ENCODE results near the gene LIMS2.

Gene LIMS2

DNA sequence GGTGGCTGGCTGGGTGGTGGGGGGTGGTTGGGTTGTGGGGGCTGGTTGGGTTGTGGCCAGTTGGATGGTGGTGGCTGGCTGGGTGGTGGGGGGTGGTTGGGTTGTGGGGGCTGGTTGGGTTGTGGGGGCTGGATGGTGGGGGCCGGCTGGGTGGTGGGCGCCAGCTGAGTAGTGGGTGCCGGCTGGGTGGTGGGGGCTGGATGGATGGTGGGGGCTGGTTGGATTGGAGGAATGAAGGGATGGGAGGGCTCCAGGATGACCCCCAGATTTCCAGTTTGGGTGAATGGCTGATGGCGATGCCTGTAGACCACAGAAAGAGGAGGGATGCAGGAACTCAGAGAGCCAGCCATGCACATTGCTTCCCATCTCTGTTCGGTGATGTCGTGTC is 56.1 kb downstream of the LIMS2 start:
- DNase-seq = no peak

DNA sequence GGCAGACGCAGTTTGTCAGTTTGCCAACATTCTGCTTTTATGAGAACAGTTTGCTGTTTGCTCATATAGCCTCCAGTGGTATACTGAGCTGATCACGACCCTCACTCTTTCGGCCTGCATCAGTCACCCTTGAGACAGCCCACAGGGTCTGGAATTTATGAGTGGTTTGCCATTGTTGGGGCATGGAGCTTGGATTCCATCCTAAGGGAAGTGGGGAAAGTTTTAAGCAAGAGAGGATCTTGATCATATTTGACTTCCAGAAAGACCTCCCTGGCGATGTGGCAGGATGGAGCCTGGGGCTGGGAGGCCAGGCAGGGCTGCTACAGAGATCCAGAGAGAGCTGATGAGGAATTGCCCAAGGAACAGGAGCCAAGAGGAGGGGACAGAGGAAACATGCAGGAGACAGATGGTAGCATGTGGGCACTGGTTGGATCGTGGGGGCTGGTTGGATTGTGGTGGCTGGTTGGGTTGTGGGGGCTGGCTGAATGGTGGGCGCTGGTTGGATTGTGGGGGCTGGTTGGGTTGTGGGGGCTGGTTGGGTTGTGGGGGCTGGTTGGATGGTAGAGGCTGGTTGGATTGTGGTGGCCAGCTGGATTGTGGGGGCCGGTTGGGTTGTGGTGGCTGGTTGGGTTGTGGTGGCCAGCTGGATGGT is 56.7 kb downstream of the LIMS2 start:
- DNase-seq = no peak

DNA sequence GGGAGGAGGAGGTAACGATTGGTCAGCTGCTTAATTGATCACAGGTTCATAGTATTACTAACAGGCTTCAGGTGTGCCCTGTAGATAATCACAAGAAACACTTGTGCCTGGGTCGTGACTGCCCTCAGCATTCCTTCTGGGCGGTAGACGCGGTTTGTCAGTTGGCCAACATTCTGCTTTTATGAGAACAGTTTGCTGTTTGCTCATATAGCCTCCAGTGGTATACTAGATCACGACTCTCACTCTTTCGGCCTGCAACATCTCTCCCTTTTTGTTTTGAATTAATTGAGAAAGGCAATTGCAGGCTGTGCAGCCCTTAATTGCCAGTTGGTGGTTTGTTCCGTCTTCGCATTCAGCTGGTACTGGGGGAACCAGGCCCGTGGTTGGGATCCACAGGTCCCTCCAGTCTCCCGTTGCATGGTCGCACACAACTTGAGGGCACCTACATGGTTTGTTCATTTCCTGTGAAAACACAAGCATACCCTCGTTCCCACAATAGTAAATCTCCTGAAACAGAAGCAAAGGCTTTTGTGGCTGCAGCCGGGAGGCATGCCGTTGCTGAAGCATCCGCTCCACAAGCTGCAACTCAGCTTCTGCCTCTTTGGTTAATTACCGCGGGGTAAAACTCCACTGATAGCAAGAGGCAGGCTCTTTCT is 59.7 kb downstream of the LIMS2 start:
- no peak for DNase-seq

DNA sequence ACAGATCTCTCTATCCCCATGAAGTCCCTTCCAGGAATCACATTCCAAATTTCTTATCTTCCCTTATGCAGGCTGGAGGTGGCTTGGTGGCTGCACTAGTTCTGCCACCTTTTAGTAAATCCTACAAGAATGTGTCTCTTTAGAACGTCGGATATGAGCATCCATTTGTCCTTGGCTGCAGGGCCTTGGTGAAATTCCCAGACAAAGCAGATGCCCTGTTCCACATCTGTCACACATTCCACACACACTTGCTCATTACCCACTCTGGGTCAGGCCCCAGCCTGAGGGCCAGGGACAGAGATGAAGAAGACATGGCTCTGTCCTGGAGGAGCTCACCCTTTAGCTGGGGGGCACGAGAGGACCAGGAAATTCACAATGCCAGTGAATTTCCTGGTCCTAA is 60.6 kb downstream of the LIMS2 start:
- DNase-seq = no peak

DNA sequence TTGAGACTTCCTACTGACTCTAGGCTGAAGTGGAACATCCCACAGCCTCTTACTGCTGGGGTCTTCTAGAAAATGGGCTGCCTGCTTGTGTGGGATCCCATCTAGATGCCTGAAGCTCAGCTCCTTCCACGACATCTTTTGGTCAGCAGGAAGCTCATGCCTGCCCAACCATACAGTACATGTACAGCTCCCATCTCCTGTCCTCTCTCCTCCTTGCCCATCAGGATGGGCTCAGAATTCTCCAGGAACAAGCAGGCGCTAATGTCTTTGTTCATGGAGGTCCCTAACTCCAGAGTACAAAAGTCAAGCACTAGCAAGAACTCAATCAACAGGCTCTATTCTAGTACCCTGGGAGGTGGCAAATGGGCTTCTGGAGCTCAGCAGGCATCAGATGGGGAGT is 61.1 kb downstream of the LIMS2 start:
- no peak for DNase-seq

DNA sequence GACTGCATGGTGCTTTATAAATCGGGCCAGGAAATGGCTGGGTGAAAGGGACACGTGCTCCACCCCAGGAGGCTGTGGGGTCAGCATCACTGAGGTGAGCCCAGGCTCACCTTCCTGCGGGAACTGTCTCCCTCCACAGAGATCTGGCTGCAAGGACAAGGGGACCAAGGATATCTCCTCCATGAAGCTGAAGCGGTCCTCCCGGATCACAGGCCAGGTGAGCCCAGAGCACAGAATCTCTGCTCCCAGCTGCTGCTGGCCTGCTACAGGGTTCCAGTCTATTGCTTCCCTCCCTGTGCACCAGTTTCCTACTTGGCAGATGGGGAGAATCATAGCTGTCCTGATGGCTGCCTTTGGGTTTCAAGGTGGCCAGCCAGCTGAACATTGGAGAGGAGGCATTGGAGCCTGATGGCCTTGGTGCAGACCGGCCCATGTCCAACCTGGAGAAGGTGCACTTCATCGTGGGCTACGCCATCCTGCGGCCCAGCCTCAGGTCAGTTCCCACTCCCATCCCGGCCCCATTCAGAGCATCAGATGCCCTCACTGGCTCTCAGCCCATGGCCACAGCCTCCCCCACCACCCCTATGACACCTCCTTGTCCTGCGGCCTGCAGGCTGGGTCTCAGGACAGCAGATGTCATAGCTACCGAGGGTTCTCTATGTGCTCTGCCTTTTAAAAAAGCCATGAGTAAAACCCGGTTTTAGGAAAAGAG is 63.1 kb downstream of the LIMS2 start:
- DNase-seq = no peak

DNA sequence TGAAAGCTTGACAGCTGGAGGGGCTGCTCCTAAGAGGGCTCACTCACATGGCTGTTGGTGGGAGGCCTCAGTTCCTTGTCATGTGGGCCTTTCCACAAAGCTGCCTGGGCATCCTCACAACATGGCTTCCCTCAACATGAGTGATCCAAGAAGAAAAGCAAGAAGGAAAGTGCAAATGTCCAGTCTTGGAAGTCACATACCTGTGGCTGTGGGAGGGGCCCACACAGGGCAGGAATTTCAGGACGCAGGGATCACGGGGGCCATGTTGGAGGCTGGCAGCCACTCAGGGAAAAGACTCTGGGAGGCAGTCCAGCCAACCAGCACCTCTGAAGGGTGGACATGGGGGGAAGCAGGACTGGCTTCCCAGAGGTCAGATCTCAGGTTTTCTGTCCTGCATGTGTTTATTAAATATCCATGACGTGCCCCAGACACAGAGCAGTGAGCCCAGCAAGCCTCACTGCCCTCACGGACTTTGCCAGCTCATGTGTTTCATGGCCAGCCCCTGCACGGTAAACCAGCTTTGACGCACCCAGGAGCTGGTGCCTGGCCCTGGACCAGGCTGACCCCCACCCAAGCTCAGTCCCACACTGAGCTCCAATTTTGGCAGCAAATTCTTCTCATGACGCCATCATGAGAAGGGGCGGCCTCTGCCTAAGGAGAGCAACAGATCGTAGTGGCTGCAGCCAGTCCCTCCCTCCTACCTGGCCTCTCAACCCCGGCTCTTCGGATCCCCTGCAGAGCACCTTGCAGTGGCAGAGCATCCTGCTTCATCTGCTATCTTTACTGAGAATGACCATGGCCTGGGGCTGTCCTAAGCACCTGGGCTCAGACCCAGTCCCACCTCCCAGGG is 64.0 kb downstream of the LIMS2 start:
- no peak for DNase-seq

DNA sequence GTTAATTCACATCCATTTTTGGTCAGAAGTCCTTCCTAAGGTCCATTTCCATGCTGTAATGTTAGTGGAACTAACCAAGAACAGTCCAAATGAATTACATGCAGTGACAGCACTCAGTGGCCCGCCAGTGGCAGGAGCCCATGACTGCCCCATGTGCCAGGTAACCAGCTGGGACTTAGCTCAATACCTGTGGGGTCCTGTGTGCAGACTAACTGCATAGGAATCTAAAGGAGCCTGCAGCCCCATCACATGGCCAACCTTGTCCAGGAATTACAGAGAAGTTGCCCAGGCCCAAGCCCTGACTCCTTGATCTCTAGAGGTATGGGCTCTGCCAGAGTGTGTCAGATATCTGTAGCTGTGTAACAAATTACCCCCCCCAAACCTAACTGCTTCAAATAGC is 64.8 kb downstream of the LIMS2 start:
- DNase-seq = no peak

DNA sequence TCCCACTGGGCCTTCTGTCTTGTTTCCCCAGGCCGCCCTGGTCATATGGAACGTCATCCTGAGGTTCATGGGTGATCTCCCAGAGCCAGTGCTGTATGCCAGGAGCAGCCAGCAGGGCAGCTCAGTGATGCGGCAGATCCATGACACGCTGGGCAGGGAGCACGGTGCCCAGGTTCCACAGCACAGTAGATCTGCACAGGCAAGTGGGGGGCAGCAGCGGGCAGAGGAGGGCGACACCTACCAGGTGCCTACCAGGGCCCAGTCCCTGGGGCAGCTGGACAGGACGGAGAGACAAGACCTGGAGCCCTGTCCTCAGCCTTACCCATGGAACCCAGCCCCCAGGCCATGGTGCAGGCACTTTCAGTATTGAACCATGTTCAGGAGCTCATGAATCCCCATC is 65.5 kb downstream of the LIMS2 start:
- no peak for DNase-seq

DNA sequence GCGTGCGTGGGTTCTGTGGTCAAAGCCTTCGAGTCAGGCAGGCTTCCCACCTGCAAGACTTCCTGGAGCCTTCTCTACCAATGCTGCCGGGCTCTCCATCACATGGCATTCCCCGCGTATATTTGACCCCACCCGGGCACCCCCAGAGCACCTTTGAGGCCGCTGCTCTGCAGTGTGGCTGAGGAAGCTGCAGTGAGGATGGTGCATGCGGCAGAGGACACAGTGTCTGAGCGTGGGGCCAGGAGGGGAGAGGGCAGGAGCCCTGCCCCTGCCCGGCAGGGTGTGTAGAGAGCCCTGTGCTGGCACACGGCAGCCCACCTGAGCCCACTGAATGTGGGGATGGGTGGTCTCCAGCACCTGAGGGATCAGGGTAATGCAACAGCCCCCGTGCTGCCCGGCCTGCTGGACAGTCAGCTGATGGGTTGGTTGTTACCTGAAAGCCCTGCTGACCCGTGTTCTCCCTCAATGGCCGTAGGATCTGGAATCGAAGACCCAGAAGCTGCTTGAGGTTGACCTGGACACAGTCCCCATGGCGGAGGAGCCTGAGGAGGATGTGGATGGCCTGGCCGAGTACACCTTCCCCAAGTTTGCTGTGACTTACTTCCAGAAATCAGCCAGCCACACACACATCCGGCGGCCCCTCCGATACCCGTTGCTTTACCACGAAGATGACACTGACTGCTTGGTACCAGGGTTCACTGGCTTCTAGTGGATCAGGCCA is 66.1 kb downstream of the LIMS2 start:
- no peak for DNase-seq

DNA sequence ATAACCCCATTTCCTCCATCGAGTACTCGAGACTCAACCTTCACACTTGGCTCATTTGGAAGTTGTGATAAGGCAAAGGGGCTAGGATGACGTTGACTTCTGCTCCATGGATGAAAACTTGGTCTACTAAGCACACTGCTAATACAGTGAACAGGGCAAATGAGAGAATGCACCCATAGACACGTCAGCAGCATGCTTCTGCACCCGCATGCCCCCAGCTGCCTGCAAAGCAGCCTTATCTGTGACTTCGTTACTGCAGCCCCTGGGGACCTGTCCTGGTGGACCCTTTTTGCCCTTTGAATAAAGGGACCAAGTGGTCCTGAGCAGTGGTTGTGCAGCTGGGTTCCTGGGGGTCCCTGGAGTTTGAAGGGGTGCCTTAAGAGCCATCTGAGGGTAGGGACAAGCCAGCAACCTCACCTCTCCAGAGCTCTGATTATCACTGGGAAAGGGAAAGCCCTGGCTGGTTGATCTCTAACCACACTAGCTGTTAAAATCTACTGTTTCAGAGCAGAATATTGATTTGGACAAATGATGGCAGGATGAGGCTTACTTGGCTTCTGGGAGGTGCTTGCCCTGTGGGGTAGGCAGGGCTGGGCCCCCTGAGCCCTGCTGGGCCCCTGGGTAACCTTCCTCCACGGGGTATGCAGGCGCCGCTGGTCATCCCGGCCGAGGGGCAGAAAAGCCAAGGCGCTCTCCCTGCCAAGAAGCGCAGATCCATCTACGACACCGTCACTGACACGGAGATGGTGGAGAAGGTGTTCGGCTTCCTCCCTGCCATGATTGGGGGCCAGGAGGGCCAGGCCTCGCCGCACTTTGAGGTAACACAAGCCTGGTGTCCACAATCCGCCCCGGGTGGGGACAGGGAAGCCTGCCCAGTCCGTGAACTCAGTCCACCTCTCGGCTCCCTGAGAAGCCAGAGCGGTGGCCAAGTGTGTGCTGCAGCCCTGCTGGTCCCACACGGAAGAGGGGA is 67.0 kb downstream of the LIMS2 start:
- no peak for DNase-seq

DNA sequence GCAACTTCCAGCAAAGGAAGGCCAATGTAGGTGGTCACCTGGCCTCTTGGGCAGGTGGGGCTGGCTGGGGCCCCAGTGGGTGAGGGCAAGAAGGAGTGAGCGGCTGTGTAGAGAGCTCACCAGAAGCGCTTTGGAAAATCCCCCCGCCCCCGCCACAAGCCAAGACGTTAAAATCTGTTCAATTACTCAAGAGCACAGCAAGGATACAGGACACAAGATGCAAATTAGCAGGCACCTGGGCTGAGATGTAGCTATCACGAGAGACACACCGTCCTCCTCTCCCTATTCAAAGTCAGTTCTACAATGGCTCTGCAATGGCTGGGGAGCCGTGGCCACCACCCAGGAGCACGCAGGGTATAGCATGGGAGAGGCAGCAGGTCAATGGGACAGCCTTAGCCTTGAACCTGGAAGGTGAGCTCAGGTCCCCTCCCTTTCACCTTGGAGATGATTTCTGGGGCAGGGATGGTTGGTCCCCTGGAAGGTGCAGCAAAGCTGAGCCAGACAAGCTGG is 67.9 kb downstream of the LIMS2 start:
- no peak for DNase-seq

DNA sequence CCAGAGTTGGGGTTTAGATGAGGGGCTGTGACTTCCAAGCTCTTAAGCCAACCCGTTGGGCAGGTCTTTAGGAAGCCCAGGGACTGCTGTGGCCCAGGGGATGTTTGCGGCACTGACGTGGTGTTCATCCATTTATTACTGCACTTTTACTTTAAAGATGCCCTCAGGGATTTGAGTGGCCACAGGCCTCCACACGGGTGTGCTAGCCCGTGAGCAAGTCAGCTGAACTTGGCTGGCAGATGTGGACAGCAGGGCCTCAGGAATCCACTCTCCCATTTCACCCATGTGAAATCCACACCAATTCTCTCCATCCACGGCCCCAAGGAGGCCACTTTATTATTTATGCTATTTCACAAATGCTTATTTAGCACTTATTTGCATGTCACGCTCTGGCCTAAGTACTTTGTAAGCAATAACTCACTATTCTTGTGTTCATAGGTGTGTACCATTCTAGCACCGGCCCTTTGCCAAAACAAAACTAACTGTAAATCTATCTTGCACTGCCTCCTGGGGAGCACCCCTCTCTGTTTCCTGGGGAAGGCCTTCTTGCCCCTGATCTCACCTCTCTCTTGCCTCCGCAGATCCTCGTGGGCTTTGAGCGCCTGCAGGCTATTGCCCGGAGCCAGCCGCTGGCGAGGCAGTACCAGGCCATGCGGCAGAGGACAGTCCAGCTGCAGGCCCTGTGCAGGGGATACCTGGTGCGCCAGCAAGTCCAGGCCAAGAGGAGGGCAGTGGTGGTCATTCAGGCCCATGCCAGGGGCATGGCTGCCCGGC is 68.5 kb downstream of the LIMS2 start:
- DNase-seq = no peak

DNA sequence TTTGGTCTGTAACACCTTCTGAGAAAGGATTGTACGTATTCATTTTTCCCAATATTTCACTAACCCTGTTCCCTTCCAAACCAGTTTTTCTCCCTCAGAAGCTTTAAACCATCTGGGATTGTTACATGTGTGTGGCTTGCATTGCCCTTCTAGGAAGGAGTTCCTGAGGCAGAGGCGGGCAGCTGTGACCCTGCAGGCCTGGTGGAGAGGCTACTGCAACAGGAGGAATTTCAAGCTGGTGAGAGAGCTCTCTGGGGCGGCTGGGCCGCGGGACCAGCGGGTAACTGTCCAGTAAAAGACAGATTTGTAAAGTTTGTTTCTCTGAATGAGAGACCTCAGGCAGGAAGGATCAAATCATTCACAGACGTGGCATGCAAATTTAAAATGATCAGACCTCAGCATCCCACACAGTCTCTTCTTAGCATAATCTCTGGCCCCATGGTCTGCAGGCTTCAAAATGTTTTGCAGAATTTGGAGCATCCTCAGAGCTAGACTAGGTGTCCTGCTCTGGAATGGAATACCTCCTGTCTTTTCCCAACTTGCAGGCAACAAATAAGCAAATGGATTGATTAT is 69.6 kb downstream of the LIMS2 start:
- DNase-seq = no peak

DNA sequence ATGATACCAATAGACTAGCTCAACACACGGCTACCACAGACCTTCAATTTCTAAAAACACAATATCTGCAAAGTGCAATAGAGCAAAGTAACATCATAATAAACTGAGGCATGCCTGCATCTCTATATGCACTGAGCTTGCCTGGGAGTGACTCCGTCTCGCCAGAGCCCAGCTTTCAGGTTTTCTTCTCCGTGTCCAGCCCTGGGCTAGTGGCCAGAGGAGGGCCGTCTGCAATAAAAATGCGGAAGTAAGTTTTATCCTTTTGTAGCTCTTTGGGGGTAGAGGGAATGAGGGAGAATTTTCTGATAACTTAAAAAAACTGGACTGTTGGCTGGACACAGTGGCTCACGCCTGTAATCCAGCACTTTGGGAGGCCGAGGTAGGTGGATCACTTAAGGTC is 70.3 kb downstream of the LIMS2 start:
- no peak for DNase-seq

DNA sequence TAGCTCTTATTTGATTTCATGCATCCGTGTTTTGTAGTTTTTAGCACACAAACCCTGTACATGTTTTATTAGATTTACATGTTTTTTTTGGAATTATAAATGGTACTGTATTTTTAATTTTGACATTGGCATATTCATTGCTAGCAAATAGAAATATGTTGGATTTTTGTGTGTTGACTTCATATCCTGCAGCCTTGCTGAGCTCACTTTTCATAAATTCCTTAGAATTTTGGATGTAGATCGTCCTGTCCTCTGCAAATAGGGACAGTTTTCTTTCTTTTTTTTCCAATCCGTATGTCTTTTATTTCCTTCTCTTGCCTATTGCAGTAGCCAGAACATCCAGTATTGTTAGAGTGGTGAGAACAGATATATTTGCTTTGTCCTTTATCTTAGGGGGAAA is 76.1 kb downstream of the LIMS2 start:
- no peak for DNase-seq

DNA sequence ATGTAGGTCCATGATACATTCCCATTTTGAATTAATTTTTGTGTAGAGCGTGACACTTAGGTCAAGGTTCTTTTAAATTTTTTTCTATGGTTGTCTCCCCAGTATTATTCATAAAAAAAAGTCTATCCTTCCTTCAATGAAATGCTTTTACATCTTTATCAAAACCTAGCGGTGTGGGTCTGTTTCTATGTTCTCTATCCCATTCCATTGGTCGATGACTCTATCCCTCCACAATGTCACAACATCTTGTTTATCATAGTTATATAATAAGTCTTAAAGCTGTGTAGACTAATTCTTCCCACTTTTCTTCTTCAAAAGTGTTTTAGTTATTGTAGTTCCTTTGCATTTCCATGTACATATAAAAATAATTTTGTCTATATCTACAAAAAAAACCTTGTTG is 76.6 kb downstream of the LIMS2 start:
- DNase-seq = no peak

DNA sequence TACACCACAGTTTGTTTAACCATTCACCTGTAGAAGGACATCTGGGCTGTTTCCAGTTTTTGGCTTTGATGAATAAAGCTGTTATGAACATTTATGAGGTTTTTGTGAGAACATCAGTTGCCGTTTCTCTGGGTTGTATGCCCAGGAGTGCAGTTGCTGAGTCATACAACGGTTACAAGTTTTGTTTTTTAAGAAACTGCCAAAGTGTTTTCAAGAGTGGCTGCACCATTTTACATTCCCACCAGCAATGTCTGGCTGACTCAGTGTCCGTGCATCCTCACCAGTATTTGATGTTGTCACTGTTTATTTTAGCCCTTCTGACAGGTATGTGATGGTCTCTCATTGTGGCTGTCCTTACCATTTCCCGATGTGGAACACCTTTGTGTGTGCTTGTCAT is 77.3 kb downstream of the LIMS2 start:
- DNase-seq = no peak

DNA sequence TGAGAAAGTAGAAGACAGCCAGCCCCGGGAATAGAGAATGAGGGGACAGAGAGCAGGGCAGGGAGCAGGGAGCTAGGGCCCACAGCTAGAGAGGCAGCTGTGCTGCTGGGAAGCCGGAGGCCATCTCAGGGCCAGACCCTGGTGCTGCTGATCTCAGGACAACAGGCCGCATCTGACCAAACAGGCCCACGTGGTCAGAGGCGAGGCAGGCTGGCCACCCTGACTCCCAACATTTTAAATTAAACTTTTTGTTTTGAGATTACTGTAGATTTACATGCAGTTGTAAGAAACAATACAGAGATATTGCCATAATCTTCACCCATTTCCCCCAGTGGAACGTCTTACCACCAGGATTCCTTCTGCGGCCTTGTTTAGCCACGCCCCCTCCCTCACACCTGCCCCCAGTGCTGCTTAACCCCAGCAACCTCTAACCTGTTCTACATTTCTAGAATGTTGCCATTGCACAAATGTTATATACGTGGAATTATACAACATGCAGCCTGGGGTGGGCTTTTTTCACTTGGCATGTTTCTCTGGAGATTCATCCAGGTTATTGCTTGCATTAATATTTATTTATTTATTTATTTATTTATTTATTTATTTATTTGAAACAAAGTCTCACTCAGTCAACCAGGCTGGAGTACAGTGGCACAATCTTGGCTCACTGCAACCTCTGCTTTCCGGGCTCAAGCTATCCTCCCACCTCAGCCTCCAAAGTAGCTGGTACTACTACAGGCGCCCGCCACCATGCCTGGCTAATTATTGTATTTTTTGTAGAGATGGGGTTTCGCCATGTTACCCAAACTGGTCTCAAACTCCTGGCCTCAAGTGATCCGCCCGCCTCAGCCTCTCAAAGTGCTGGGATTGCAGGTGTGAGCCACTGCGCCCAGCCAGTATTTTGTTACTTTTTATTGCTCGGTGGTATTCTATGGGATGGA is 78.0 kb downstream of the LIMS2 start:
- no peak for DNase-seq
